Measurements from ENCODE around the gene SMIM27.

SMIM27 gene

DNA sequence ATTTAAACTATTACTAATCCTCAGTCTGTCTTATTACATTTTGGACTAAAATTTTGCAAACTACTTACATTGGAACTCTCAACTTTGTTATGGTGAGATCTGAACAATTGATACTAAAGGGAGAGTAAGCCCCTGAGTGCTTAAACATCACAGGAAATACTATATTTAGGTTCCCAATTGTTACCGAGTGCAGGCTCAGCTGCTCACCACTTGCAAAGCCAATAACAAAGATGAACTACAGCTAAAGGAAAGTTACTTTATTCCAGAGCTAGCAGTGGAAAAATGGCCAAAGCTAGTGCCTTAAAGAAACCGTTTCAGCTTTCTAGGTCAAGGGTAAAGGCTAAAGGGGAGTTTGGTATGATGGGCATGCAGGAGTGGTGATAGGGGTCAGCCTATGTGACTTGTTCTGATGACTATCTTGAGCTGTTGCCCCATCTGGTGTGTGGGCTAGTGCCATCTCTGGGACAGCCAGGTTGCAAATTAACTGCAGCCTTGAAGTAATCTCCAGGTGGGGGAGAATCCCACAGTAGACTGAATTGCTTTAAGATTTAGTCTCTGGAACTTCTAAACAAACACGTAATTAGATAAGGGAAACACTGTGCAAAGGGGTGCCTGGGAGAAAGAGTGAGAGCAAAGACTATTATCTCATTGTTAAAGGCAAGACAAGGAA is 28.6 kb downstream of the SMIM27 start:
- Histone ChIP-seq H2AFZ (ENCODE audit: low read length) (peak overlapping the region; percentile 66), H3K9me2 (replicated peaks; ENCODE audit: insufficient read depth, low read length) (no peaks in the 10 kb centered on the region), H3K4me3 (ENCODE audit: low read length) (peak overlapping the region; percentile 3; the same call in 1 of the 2 replicates), H3K27me3 (replicated peaks; ENCODE audit: insufficient read depth, low read length) (no peaks in the 10 kb centered on the region), H3K4me2 (ENCODE audit: low read depth, low read length) (peak overlapping the region; percentile 72), H4K20me1 (ENCODE audit: insufficient read depth, low read length) (no peaks in the 10 kb centered on the region), H3K4me1 (ENCODE audit: low read length) (peaks cover 36% of the 10 kb centered on the region), H3K9me3 (replicated peaks; ENCODE audit: insufficient read depth, low read length) (no peaks in the 10 kb centered on the region), H3K36me3 (replicated peaks; ENCODE audit: insufficient read depth, low read length) (no peaks in the 10 kb centered on the region), H3K27ac (ENCODE audit: low read length) (peak overlapping the region; percentile 36; the same call in 1 of the 2 replicates), H3F3A (ENCODE audit: insufficient read depth, low read length) (peaks cover 26% of the 10 kb centered on the region), H3K79me2 (ENCODE audit: low read length) (no peaks in the 10 kb centered on the region), H3K9ac (ENCODE audit: low read length) (no peak overlapping the region; the same call in 1 of the 2 replicates)
- DNase-seq: peak; percentile 51
- TF ChIP-seq EZH2 (optimal IDR thresholded peaks at IDR 0.05; ENCODE audit: low read depth, low read length): no peak
- TF ChIP-seq, protein P1, sequence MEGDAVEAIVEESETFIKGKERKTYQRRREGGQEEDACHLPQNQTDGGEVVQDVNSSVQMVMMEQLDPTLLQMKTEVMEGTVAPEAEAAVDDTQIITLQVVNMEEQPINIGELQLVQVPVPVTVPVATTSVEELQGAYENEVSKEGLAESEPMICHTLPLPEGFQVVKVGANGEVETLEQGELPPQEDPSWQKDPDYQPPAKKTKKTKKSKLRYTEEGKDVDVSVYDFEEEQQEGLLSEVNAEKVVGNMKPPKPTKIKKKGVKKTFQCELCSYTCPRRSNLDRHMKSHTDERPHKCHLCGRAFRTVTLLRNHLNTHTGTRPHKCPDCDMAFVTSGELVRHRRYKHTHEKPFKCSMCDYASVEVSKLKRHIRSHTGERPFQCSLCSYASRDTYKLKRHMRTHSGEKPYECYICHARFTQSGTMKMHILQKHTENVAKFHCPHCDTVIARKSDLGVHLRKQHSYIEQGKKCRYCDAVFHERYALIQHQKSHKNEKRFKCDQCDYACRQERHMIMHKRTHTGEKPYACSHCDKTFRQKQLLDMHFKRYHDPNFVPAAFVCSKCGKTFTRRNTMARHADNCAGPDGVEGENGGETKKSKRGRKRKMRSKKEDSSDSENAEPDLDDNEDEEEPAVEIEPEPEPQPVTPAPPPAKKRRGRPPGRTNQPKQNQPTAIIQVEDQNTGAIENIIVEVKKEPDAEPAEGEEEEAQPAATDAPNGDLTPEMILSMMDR (IDR thresholded peaks at IDR 0.05; ENCODE audit: low read length): no peak
- no peak for TF ChIP-seq EZH2phosphoT487 (IDR thresholded peaks at IDR 0.05; ENCODE audit: low read length)

DNA sequence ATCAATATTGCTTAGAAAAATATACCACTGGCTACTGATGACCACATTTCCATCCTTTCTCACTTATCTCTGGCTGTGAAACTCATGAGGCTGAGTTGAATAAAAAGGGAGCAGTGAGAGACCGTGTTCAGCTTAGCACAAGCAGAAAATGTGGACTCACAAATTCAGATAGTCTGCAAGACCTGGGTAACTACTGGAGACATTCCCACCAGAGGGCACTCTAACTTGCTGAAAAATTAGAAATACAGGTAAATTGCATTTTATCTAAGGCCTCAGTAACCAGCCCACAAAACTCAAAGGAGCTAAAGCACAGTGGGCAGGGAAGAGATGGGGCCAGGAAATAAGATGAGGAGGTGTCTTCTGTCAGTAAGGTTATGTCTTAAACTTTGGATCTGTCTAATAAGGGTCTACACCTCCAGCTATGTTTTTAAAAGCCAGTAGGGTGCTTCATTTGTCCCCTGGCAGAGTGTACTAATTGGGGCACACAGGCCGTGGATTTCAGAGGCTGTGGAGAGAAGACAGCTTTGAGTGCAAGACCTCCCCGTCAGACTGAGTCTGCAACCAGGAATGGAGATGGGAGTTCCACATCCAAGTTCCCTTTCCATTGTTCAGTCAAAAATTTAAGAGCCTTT is 29.5 kb downstream of the SMIM27 start:
- Histone ChIP-seq H3K9me3 (replicated peaks; ENCODE audit: insufficient read depth, low read length) (no peaks in the 10 kb centered on the region), H3K9ac (ENCODE audit: low read length) (no peak overlapping the region), H3F3A (ENCODE audit: insufficient read depth, low read length) (peaks cover 24% of the 10 kb centered on the region), H3K36me3 (replicated peaks; ENCODE audit: insufficient read depth, low read length) (no peaks in the 10 kb centered on the region), H3K79me2 (ENCODE audit: low read length) (no peaks in the 10 kb centered on the region), H3K4me2 (ENCODE audit: low read depth, low read length) (peak overlapping the region; percentile 72), H4K20me1 (ENCODE audit: insufficient read depth, low read length) (no peaks in the 10 kb centered on the region), H3K4me3 (ENCODE audit: low read length) (peak overlapping the region; percentile 3; the same call in 1 of the 2 replicates), H3K4me1 (ENCODE audit: low read length) (peaks cover 30% of the 10 kb centered on the region), H3K9me2 (replicated peaks; ENCODE audit: insufficient read depth, low read length) (no peaks in the 10 kb centered on the region), H3K27me3 (replicated peaks; ENCODE audit: insufficient read depth, low read length) (no peaks in the 10 kb centered on the region), H2AFZ (ENCODE audit: low read length) (peak overlapping the region; percentile 66), H3K27ac (ENCODE audit: low read length) (peak overlapping the region; percentile 36; the same call in 1 of the 2 replicates)
- DNase-seq: peak; percentile 81
- TF ChIP-seq, protein P1 (IDR thresholded peaks at IDR 0.05; ENCODE audit: low read length): peak; percentile 81
- no peak for TF ChIP-seq EZH2 (optimal IDR thresholded peaks at IDR 0.05; ENCODE audit: low read depth, low read length)

DNA sequence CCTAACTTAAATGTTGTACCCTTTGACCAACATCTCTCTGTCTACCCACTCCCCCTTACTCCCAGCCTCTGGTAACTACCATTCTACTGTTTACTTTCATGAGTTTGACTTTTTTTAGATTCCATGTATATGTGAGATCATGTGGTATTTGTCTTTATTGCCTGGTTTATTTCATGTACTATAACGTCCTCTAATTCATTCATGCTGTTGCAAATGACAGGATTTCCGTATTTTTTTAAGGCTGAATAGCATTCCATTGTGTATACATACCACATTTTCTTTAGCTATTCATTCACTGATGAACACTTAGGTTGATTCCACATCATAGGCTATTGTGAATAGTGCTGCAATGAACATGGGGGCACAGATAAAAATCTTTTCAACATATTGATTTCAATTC is 32.7 kb downstream of the SMIM27 start:
- peaks cover 16% of the 10 kb centered on the region for H3F3A ChIP-seq (ENCODE audit: insufficient read depth, low read length)
- H4K20me1 ChIP-seq (ENCODE audit: insufficient read depth, low read length): no peaks in the 10 kb centered on the region
- H2AFZ ChIP-seq (ENCODE audit: low read length): no peak overlapping the region
- no peak for DNase-seq
- H3K4me2 ChIP-seq (ENCODE audit: low read depth, low read length): no peak overlapping the region
- TF ChIP-seq EZH2 (optimal IDR thresholded peaks at IDR 0.05; ENCODE audit: low read depth, low read length): no peak
- TF ChIP-seq EZH2phosphoT487 (IDR thresholded peaks at IDR 0.05; ENCODE audit: low read length): no peak
- TF ChIP-seq, protein P1 (IDR thresholded peaks at IDR 0.05; ENCODE audit: low read length): no peak
- no peaks in the 10 kb centered on the region for H3K9me2 ChIP-seq (replicated peaks; ENCODE audit: insufficient read depth, low read length)
- H3K9me3 ChIP-seq (replicated peaks; ENCODE audit: insufficient read depth, low read length): no peaks in the 10 kb centered on the region
- no peaks in the 10 kb centered on the region for H3K36me3 ChIP-seq (replicated peaks; ENCODE audit: insufficient read depth, low read length)
- H3K9ac ChIP-seq (ENCODE audit: low read length): no peak overlapping the region
- no peak overlapping the region for H3K27ac ChIP-seq (ENCODE audit: low read length)
- H3K4me1 ChIP-seq (ENCODE audit: low read length): peaks cover 19% of the 10 kb centered on the region
- no peak overlapping the region for H3K4me3 ChIP-seq (ENCODE audit: low read length)
- no peaks in the 10 kb centered on the region for H3K79me2 ChIP-seq (ENCODE audit: low read length)
- no peaks in the 10 kb centered on the region for H3K27me3 ChIP-seq (replicated peaks; ENCODE audit: insufficient read depth, low read length)
